Activated CD4-positive, alpha-beta T cell treated with anti-CD3 and anti-CD28 coated beads, Interleukin-2, amount 50 U/mL, for 1 hour (primary cell): Measurements from ENCODE around the gene ZNF189.

Experiments
- DNase-seq: peaks from one replicate; pipeline ENCODE4 v3.0.0-alpha.2; 2020

ZNF189 gene

GRCh38 chr9:101398068-101398929, at the start of gene ZNF189, which contains the start of gene MRPL50:
TSS of gene ZNF189 (plus strand) at chr9:101398851. CDS start at chr9:101399157, 306 bp downstream.
TSS of gene MRPL50 (minus strand) at chr9:101398618. CDS start at chr9:101398592, 26 bp downstream.
- peak; percentile 94 for DNase-seq

DNA sequence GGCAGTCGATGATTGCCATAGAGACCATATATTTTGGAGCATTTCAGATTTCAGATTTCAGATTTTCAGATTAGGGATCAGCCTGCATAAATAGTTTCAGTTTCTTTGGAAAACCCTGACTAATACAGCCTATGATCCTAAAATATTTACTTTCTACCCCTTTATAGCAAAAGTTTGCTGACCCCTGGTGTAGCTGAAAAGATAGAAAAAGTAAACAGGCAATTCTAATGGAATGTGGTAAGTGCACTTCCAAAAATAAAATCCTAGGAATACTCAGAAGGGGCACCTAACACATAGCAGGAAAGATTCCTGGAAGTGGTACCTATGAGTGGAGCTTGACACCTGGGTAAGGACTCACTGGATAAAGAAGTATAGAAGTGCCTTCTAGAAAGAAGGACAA, 48.4 kb upstream of the ZNF189 start:
- no peak for DNase-seq

DNA sequence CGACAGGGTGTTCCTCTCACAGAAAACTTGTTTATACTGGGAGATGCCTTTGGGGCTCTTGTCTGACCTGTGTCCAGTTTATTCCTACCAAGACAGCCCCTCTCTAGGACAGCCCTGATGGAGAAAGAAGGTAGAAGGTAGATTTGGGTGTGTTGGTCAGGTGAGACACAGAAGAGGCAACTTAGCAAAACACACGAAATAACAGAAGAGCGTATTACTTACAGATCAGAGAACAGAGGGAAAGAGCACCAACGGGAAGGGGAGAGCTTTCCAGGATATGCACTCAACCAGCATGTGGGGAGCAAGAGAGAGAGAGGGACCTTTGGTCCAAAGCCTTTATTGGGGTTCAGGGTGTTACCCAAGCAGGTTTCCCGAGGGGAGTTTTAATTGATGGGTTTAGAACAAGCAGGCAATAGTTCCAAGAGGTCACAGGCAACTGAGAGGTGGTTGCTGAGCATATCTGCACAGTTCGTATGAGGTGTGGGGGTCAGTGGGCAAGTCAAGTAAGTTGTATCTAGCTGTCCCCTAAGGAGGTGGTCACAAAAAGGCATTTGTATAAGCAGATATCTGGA, 45.7 kb upstream of the ZNF189 start:
- DNase-seq = no peak

- no peak for DNase-seq
These were observed 45.0 kb upstream of the ZNF189 start for GRCh38 chr9:101353683-101354082.

DNA sequence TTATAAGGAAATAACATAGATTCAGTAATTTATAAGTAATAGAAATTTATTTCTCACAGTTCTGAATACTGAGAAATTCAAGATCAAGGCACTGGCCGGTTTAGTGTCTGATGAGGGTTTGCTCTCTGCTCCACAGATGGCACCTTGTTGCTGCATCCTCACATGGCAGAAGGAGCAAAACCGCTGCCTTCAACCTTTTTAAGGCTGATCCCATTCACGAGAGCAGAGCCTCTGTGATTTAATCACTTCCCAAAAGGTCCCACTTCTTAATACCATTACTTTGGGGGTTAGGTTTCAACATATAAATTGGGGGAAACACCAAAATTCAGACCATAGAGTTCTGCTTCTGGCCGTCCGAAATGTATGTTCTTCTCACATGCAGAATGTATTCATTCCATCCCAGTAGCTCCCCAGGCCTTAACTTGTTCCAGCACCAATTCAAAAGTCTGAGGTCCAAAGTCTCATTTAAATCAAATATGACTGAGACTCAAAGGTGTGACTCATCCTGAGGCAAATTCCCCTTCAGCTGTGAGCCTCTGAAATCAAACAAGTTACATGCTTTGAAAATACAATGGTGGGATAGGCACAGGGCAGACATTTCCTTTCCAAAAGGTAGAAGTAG, 44.4 kb upstream of the ZNF189 start:
- no peak for DNase-seq

DNA sequence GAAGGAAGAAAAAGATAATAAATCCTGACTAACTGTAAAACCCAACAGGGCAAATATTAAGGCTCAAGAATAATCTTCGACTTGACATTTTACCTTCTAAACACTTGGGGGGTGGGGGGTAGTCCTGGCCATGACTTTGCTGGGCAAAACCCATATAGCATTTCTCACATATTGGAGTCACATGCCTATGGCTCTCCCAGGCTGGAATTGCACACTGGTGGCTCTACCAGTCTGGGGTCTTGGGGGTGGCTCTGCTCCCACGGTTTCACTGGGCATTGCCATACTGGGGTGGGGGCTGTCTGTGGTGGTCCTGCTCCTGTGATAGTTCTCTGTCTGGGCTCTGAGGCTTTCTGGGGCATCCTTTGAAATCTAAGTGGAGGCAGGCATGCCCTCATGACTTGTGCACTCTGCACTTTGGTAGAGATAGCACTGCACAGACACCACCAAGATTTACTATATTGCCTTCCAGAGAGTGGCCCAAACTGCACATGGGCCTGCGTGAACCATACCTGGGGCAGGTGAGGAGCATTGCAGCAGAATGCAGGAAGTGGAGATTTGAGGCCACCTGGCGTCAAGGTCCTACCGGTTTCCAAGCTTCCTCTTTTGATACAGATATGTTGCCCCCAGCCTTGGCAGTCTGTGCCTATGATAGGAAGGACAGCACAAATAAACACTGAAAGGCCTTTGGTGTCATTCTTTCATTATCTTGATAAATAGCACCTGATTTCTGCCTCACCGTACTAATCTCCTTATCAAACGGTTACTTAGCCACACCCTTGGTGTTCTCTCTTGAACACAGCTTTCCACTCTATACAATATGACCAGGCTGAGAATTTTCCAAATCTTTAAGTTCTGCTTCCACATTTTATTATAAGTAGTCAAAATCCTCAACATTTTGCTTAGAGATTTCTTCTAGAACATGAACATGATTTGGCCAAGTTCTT, 43.6 kb upstream of the ZNF189 start:
- no peak for DNase-seq

DNA sequence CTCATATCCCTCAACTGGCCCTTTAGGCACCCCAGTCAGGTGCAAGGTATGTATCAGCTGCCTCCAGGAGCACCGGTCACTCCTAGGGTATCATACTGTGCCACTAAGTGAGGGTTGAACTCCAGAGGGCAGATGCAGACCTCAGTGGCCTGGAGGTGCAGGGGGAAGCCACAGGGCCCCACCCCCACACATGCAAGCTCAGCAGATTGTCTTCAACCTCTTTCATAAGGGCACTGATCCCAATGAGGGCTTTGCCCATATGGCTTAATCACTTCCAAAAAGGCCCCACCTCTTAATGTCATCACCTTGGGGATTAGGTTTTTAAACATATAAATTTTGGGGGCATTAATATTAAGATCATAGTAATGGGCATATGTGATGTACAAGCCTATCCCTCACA, 42.0 kb upstream of the ZNF189 start:
- no peak for DNase-seq

DNA sequence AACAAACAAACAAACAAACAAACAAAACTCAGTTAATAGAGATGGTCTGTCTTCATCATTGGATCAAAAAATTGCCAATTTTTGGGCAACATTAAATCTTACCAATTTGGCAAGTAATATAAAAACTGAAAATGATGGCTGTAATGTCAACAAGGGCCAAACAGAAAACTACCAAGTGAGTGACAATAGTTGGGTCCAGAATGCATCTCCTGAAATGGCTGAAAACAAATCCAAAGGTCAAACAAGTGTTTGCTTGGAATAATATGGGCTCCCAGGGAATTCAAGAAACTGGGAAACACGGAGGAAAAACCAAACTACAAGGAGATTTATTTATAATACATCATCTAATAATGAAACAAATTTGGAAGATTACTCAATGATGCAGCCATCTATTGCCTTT, 39.0 kb upstream of the ZNF189 start:
- DNase-seq = no peak

GRCh38 chr9:101360647-101361046, 38.0 kb upstream of the ZNF189 start:
- no peak for DNase-seq

- DNase-seq = no peak
These were observed 36.2 kb upstream of the ZNF189 start for GRCh38 chr9:101362450-101362849.

GRCh38 chr9:101365181-101365580, 33.5 kb upstream of the ZNF189 start:
- DNase-seq = no peak

GRCh38 chr9:101366038-101366756, 32.5 kb upstream of the ZNF189 start:
- no peak for DNase-seq

DNA sequence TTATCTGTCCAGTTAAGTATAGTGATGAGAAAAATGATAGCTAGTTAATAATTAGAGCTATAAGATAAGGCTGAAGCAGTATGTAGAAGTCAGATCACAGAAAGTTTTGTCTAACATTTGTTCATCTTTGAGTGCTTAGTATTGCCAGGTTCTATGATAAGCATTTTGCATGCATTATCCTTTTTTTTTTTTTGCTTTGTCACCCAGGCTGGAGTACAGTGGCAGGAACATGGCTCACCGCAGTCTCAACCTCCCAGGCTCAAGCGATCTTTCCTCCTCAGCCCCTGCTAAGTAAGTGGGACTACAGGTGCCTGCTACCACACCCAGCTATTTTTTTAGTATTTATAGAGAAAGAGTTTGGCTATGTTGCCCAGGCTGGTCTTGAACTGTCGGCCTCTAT, 31.3 kb upstream of the ZNF189 start:
- DNase-seq = no peak

GRCh38 chr9:101369286-101369685, 29.4 kb upstream of the ZNF189 start:
- no peak for DNase-seq

- no peak for DNase-seq
These were observed 28.6 kb upstream of the ZNF189 start for GRCh38 chr9:101369884-101370531.

- no peak for DNase-seq
These were observed 26.8 kb upstream of the ZNF189 start for GRCh38 chr9:101371813-101372212.

GRCh38 chr9:101372327-101373118, 26.1 kb upstream of the ZNF189 start:
- DNase-seq = no peak

- no peak for DNase-seq
These were observed 23.1 kb upstream of the ZNF189 start for GRCh38 chr9:101375546-101375945.

- DNase-seq = no peak
These were observed 22.4 kb upstream of the ZNF189 start for GRCh38 chr9:101376111-101376848.

- DNase-seq = no peak
These were observed 18.4 kb upstream of the ZNF189 start for GRCh38 chr9:101380295-101380694.
